ENCODE measurements around the gene PHTF2.

Gene PHTF2

DNA sequence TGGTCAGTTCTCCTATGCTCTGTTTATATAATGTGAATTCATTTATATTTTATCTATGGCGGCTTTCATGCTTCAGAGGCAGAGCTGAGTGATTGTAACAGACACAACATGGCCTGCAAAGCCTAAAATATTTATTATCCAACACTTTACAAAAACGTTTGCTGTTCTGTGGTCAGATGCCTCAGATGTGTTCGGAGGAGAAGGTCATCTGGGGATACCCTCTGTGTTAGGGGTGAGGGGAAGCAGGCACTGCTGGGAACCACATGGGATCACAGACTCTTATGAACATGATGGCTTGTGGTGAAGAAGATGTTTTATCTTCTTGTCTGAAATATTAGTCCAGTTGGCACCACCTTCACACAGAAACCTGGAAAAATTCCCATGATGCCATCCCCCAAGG is 203.4 kb downstream of the PHTF2 start:
- no peak for DNase-seq

DNA sequence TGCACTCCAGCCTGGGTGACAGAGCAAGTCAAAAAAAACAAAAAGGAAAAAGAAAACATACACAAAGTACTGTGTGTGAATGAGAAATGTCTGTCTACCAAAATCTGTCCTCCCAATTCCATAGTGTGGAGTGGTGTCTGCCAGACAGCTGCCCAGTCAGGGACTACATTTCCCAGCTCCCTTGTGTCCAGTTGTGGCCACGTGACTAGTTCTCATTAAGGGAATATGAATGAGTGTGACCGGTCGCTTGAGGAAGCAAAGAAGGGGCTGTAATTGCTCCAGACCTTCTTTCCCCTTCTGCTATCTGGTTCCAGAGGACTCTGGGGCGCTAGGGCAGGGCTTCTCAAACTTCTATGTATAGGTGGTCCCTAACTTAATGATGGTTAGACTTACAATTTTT is 204.1 kb downstream of the PHTF2 start:
- DNase-seq, result no peak

DNA sequence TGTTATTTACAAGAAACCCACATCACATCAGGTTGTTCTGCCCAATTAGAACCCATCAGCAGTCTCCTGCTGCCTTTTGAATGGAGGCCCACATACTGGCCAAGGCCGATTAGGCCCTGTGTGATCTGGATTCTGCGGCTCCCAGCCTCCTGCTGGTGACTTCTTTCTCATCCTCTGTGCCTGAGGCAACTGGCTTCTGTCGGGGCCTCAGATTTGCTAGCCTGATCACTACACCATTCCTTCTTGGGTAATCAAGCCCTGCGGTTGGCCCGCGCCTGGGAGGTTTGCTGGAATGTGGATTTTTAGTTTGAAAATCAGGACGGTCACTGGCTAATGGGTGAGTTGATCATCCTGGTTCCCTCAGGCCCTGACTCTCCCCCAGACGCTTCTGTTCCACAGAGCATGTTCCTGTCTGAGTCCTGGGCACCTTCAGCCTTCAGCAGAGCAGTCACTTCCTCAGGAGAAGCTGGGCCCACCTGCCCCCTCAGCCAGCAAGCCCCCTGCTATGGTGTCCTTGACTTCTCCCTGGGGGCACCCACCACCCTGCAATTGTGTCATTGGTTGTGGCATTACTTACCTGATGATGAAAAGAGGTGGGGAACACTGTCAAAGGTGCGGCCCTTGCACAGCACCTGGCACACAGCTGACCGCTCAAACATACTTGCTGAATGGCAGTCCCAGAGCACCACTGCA is 207.6 kb downstream of the PHTF2 start:
- DNase-seq, result no peak

Data from NCI-H526 treated with DMSO at 0.1 percent for 48 hours (cell line).